SK-N-DZ (cell line): ENCODE data around the gene CAPS.

ENCODE experiments used
- DNase-seq: peaks from one replicate; pipeline ENCODE4 v3.0.0-alpha.2; 2015; ENCODE audit warnings: low spot score

Gene CAPS

GRCh38 chr19:5908773-5909442 is 5.1 kb upstream of the CAPS start:
- DNase-seq = no peak

DNA sequence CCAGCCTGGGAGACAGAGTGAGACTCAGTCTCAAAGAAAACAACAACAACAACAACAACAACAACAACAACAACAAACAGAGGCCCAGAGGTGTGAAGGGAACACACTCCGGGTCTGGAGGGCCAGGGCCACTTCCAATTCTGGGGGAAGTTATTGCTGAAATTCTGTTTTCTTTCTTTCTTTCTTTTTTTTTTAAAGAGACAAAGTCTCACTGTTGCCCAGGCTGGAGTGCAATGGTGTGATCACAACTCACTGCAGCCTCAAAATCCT is 3.5 kb upstream of the CAPS start:
- DNase-seq = no peak

- no peak for DNase-seq
Measured at GRCh38 chr19:5911366-5911765, 2.7 kb upstream of the CAPS start.

GRCh38 chr19:5914358-5914774 is 312 bp downstream of the CAPS start:
- DNase-seq = no peak

DNA sequence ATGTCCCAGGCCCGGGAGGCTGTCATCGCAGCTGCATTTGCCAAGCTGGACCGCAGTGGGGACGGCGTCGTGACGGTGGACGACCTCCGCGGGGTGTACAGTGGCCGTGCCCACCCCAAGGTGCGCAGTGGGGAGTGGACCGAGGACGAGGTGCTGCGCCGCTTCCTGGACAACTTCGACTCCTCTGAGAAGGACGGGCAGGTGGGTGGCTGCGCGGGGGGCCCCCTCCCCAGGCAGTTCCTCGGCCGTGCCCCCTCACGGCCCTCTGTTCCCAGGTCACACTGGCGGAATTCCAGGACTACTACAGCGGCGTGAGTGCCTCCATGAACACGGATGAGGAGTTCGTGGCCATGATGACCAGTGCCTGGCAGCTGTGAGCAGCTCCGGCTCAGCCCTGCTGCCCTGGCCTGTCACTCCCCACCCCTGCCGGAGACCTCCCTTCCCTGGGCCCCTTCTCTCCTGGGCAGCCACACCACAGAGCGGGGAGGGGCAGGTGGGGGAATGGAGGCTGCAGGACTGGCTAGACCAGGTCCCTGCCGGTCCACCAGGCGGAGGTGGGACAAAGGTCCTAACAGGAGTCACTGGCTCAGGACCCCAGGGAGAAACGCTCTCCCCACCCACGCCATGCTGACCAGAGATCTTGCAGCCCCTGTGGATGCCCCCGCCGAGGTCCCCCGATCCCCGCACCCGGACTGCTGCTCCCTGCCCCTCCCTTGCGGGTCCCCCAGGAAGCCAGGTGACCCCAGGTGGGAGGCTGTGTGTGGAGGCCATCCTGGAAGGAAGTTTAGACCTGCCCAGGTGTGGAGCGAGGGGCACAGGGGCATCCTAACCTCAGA is 1.1 kb downstream of the CAPS start:
- no peak for DNase-seq

DNA sequence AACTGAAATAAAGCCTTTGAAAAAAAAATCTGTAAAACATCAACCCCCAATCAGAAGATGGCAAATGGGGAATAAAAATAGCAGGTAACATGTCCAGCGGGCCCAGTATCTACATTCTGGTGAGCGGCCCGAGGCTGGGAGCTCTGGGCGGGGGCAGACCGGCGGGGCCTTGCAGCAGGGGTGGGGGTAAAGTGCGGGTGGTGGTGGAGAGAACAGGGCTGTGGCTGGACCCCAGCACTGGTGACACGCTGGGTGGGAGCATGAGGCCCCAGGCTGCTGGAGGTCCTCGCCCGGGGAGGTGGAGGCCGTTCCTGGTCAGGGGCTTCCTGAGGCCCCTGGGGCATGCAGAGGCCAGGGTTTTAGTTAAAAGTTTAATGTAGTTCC is 1.7 kb downstream of the CAPS start:
- no peak for DNase-seq

- no peak for DNase-seq
Measured at GRCh38 chr19:5916181-5916708, 2.2 kb downstream of the CAPS start.

DNA sequence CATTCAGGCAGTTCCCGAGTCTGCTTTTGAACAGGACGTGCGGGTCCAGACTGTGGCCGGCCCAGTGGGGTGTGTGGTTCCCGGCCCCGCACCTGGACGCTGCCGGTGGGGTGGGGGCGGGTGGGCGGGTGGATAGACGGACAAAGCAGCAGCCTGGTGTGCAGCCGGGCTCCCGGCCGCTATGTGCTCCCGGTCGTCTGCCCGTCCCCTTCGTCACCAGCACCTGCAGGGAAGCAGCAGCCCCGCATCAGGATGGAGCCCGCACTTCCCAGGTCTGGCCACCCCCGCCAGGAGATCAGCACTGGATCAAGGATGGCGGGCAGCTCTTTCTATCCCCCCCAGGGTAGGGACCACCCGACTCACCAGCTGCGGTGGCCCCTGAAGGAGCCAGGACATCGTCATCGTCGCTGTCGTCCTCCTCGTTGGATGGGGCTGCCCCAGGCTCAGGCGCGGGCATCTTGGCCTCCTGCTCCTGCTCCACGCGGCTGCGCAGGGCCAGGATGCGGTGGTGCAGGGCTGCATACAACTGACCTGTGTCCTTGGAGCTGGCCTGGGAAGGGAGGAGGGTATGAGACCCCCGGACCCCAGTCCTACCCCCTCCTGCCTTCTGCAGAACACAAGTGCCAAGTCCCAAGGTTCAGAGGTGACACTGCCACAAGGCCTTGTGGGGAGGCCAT is 3.5 kb downstream of the CAPS start:
- no peak for DNase-seq

DNA sequence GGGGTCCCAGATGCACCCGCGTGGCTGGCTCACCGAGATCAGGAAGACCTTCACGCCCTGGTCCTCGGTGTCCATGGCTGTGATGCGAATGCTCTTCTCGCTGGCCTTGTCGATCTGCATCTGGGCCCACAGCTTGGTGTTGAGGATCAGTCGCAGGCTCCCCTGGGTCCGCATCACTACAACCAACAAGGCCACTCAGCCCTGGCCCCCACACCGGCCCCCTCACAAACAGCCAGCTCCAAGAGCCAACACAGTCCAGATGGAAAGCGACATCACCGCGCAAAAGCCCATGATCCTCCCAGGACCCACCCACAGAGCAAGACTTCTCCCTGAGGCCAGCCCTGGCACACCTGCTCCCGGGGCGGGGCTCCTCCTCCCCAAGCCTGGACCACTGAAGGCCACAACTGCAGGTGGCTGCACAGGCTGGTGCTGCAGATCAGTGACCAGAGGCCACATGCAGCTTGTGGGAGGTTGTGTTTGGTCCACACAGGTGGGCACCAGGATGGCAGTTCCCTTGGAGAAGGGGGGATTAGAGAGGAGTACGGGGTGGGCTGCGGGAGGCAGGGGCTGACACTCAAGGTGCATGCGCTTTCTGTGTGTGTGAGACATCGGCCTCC is 4.5 kb downstream of the CAPS start:
- no peak for DNase-seq

GRCh38 chr19:5921516-5922160 is 7.6 kb downstream of the CAPS start:
- DNase-seq = no peak

GRCh38 chr19:5922161-5922545 is 8.1 kb downstream of the CAPS start:
- DNase-seq = no peak

- no peak for DNase-seq
Measured at GRCh38 chr19:5923356-5923755, 9.3 kb downstream of the CAPS start.

- DNase-seq = no peak
Measured at GRCh38 chr19:5925830-5926427, 11.9 kb downstream of the CAPS start.

DNA sequence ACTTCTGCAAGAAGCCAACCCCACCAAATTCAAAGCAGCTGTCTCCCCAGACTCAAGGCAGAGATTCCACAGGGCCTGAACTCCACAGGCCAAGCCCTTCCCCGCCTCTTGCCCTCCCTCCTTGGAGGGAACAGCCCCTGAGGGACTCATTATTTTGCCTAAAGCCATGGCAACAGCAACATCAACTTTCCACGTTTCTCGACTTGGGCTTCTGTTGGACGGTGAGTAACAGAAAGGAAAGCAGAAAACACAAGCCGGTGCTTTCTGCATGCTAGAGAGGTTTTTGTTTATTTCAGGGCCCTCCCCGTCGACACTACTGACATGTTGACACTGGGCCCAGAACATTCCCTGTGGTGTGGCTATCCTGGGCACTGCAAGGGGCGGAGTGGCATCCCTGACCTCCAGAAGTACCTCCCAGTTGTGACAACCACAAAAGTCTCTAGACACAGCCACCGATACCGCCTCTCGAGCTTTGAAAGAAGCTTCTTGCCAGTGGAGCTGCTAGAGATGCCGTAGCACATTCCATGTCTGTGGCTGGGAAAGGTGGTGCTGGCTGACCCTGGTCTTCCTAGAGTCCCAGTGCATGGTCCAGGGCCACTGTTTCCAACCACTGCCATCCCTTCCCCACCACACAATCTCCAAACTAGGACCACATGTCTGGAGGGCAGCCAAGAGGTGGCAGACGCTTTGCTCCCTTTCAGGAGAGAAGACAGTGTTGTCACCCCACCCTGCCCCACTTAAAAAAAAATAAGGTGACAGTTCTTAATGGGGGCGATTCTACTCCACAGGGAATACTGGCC is 12.8 kb downstream of the CAPS start:
- no peak for DNase-seq

GRCh38 chr19:5927441-5927821 is 13.4 kb downstream of the CAPS start:
- no peak for DNase-seq

DNA sequence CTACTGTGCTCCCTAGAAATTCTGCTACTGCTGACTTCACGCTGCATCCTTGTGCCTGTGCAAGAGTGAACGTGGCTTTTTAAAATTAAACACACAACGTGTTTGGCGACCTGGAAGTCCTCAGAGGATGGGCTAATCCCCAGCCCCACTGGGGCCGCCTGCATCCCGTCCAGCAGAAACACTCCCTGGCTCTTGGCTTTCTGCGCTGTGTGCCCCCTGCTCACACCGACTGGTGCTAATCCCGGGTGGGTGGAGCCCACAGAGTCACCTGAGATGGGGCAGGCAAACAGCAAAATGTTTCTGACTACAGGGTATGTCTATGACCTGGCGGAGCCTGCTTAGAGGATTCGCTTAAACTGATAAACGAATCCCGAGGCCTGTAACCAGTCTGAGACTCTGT is 15.1 kb downstream of the CAPS start:
- no peak for DNase-seq

GRCh38 chr19:5929625-5930024 is 15.6 kb downstream of the CAPS start:
- DNase-seq = no peak

DNA sequence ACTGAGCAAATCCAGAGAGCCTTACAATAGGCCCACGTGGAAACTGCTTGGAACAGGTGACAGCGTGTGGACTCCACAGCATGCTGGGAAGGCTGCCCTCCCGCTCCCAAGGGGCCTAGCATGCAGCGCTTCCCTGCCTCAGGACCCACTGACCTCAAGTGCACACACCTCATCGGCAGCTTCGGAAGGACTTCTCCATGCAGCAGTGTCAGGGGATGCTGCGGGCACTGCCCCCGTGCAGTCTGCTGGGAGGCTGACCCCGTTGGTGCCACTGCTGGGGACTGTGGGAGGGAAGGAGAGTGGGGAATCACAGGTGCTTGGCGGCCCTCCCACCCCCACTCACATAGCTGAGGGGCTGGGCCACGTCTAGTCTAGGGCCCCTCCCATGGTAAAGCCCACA is 17.2 kb downstream of the CAPS start:
- no peak for DNase-seq

- no peak for DNase-seq
Measured at GRCh38 chr19:5932146-5932545, 18.1 kb downstream of the CAPS start.

DNA sequence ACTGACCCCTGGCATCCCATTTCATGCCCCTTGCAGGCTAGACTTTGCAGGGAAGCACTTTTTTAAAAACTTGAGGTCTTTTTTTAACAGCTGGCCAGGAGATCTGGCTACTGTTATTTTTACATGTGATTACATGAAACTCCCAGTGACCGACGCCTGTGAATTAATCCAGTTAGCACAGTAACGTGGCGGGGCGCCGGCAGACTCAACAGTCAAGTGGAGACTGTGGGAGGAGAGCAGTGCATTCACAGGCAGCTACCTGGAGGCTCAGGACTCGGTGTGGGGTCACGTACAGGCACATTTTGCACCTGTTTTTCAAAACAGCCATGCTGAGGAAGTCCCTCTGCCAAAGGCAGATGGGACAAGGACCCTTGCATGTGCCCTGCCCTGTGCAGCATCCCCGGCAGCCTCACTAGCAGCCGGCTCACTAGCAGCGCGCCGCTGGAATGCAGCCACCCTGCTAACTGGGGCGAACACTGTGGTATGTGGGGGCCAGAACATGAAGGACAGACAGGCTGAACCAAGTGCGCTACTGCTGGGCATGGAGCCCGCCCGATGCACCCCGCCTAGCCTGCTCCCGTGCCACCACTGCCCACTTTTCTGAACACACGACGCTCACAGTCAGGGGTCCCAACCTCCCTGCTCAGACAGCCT is 18.7 kb downstream of the CAPS start:
- no peak for DNase-seq
